K562 (cell line): Measurements from ENCODE around the gene GALNT7. TPM values are rescaled to one million over a fixed set of nuclear protein-coding genes. Genes with fewer than 3 reads are reported as not detected.

Experiments
- CREB1 ChIP-seq, 2 experiments: sonication (generic) in 1 of 2; formaldehyde crosslinking in 1 of 2; IDR thresholded peaks; 2 replicates each; pipeline versions ENCODE4 v1.6.1 to v1.8.0; 2012 to 2022; ENCODE audit warnings: inconsistent platforms in 1 of 2, mild to moderate bottlenecking in 1 of 2, missing genetic modification reagents in 1 of 2, moderate library complexity in 1 of 2
- ELF1 ChIP-seq: fragments of 200-800 bp; sonication (Bioruptor generic); IDR thresholded peaks from 2 replicates; pipeline ENCODE4 v1.6.1; 2016; ENCODE audit warnings: missing genetic modification characterization, missing compliant biosample characterization
- HMGN3 ChIP-seq: IDR thresholded peaks from 2 replicates; pipeline ENCODE4 v1.6.1; 2011; ENCODE audit warnings: borderline replicate concordance, low read depth, mild to moderate bottlenecking, mixed read lengths, low read length; ENCODE audit not compliant: insufficient read length; ENCODE audit errors: extremely low read depth
- KAT7 ChIP-seq: sonication (generic); formaldehyde crosslinking; IDR thresholded peaks from 2 replicates; pipeline ENCODE4 v1.8.0; 2022; ENCODE audit warnings: missing genetic modification reagents, mild to moderate bottlenecking, borderline replicate concordance
- MEF2D ChIP-seq: conservative IDR thresholded peaks from 2 replicates; pipeline ENCODE4 v1.6.1; 2016; ENCODE audit warnings: low read depth, missing genetic modification characterization, missing compliant biosample characterization
- NFIX ChIP-seq: fragments of 250-450 bp; sonication (Bioruptor Pico); IDR thresholded peaks from 2 replicates; pipeline ENCODE4 v1.4.0; 2020; ENCODE audit warnings: low read depth, mild to moderate bottlenecking, moderate library complexity
- NFRKB ChIP-seq: fragments of 450-650 bp; IDR thresholded peaks from 2 replicates; pipeline ENCODE4 v1.6.1; 2016; ENCODE audit warnings: low read depth
- PHB2 ChIP-seq: fragments of 450-650 bp; IDR thresholded peaks from 2 replicates; pipeline ENCODE4 v1.6.1; 2017; ENCODE audit warnings: low read depth
- TSC22D4 ChIP-seq: fragments of 450-650 bp; IDR thresholded peaks from 2 replicates; pipeline ENCODE4 v1.6.1; 2016; ENCODE audit warnings: missing genetic modification characterization, missing biosample characterization, control low read depth
- XRCC3 ChIP-seq: fragments of 450-650 bp; IDR thresholded peaks from 2 replicates; pipeline ENCODE4 v1.6.1; 2017; ENCODE audit warnings: mild to moderate bottlenecking, moderate library complexity
- ZNF431 ChIP-seq: sonication (generic); formaldehyde crosslinking; IDR thresholded peaks from 2 replicates; pipeline ENCODE4 v1.8.0; 2022; ENCODE audit warnings: mild to moderate bottlenecking, missing genetic modification reagents
- polyA plus RNA-seq, 8 experiments: library from polyadenylated mRNA; depleted of rRNA in 4 of 8; stranded (reverse) in 5 of 8; unstranded in 3 of 8; fragments of >200 nt; fragmentation: Nextera tagmentation in 2 of 8; fragmentation: Illumina TruSeq in 1 of 8; extraction: Ambion mirVana in 2 of 8; extraction: Trizol in 1 of 8; gene quantifications; 2 replicates each; pipeline versions ENCODE4 v1.2.1 to v1.2.3, GENCODE V29; 2011 to 2014; ENCODE audit warnings: inconsistent platforms in 1 of 8, missing spikeins in 1 of 8
- total RNA-seq, 7 experiments: library from RNA; depleted of rRNA in 6 of 7; stranded (reverse); fragments of >200 nt in 6 of 7; fragmentation: Illumina TruSeq in 2 of 7; extraction: Trizol in 2 of 7; gene quantifications; 2 replicates each; pipeline versions ENCODE4 v1.2.1 to v1.2.3, GENCODE V29; 2011 to 2021; ENCODE audit warnings: low replicate concordance in 1 of 7
- TF ChIP-seq, protein P1 (sequence below): fragments of 250-450 bp; sonication (Bioruptor Pico); IDR thresholded peaks from 2 replicates; pipeline ENCODE4 v1.5.0; 2021; ENCODE audit warnings: mild to moderate bottlenecking, moderate library complexity
- TF ChIP-seq, protein P2 (sequence below): sonication (generic); formaldehyde crosslinking; IDR thresholded peaks from 2 replicates; pipeline ENCODE4 v1.8.0; 2022; ENCODE audit warnings: missing genetic modification reagents, mild to moderate bottlenecking, borderline replicate concordance
- TF ChIP-seq, protein P3 (sequence below), 2 experiments: IDR thresholded peaks in 1 of 2; conservative IDR thresholded peaks in 1 of 2; 2 replicates each; pipeline ENCODE4 v1.6.1; 2016; ENCODE audit warnings: low read depth in 2 of 2, mild to moderate bottlenecking in 1 of 2, missing compliant biosample characterization in 1 of 2, missing genetic modification characterization in 1 of 2, moderate library complexity in 1 of 2
- TF ChIP-seq, protein P4 (sequence below), 2 experiments: fragments of 450-650 bp; IDR thresholded peaks; 2 replicates each; pipeline ENCODE4 v1.6.1; 2016

GALNT7 gene
- total and polyA plus RNA-seq, 9 of the 15 experiments (the other 6 are each of a cell fraction or from before 2014, with no cell fraction given): 16.7 to 38.7 (median 31.1) TPM

DNA sequence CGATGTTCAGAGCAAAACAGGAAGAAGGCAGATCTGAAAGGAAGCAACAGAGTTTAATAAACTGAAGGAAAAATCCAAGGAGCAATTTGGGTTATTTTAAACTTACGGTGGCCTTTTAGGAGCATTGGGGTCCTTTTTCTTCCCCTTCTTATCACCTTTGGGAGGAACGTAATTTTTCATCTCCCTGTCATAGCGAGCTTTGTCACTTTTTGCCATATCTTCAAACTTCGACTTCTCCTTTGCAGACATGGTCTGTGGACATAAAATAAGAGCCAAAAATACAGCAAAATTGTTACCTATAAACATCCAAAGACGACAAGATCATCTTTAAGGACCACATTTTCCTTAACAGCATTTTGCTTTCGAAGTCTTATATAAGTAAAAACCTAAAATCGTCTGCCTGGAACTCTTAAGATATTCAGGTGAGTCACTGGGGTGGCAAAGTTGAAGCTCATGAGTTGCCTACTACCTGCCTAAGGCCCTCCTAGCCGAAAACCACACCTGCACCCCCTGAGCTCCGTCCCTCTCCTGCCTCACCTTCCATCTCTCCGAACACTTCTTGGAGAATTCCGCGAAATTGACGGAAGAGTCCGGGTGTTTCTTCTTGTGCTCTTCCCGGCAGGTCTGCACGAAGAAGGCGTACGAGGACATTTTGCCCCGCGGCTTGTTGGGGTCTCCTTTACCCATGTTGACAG is 164.5 kb downstream of the GALNT7 start (continued):
- TF ChIP-seq MEF2D (tag): no peak
- TF ChIP-seq, protein P1, sequence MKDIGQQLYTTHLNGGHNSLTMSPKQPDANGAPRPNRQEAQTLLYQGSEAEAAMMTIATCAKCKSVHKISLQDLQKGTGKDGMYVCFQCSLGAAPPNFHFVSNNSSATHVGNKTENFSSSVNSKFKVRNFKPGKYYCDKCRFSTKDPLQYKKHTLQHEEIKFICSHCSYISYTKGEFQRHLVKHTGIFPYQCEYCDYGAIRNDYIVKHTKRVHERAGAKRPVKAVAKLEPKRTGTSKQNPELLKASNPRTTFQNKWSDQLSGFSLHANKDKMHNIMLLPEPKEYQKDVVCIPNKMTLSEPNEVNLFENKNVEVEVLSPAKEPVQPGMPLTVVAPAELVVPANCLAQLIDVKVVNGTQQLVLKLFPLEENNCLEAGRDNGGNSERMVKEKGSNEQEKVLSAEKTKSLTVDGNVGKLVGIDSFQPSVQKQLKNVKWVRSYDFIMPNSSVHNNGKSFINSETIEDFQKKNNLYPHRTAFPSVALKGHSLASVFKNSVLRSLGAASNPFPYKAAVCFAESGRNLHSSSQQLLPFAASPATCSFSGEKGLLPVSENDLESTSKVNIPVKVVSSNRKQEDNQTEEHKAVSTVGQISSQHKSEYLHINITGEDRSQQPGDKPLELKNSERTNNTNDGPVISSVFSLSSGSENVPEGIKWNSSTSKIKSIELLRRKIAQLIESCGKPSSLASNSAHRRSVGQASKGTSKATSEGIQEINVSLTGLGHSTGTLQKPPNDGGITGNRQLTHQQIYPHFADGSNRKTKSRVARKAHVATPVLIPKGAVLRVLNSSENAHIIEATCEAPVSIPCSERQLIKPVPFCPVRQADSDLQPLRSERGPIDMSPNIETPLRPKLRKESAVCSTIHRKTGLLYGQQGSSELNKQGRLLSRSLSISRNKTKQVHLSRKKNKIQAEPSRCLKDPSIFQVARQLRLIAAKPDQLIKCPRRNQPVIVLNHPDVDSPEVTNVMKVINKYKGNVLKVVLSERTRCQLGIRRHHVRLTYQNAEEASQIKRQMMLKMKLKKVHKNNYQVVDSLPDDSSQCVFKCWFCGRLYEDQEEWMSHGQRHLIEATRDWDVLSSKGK (CRISPR knock-in tag): no peak
- no peak for TF ChIP-seq TSC22D4 (tag)
- TF ChIP-seq, protein P2, sequence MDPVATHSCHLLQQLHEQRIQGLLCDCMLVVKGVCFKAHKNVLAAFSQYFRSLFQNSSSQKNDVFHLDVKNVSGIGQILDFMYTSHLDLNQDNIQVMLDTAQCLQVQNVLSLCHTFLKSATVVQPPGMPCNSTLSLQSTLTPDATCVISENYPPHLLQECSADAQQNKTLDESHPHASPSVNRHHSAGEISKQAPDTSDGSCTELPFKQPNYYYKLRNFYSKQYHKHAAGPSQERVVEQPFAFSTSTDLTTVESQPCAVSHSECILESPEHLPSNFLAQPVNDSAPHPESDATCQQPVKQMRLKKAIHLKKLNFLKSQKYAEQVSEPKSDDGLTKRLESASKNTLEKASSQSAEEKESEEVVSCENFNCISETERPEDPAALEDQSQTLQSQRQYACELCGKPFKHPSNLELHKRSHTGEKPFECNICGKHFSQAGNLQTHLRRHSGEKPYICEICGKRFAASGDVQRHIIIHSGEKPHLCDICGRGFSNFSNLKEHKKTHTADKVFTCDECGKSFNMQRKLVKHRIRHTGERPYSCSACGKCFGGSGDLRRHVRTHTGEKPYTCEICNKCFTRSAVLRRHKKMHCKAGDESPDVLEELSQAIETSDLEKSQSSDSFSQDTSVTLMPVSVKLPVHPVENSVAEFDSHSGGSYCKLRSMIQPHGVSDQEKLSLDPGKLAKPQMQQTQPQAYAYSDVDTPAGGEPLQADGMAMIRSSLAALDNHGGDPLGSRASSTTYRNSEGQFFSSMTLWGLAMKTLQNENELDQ: no peak
- no peak for TF ChIP-seq NFIX (CRISPR knock-in tag)
- TF ChIP-seq NFRKB: 0 out of 2 replicates have a peak, but pooled peaks have one; percentile 27
- no peak for TF ChIP-seq HMGN3
- no peak for TF ChIP-seq PHB2
- TF ChIP-seq KAT7: peak; percentile 34; the same call in 1 of the 2 replicates
- no peak for TF ChIP-seq CREB1 (IDR thresholded peaks at IDR 0.05)
- TF ChIP-seq CREB1 (CRISPR knock-in tag; IDR thresholded peaks at IDR 0.05): no peak
- TF ChIP-seq, protein P3, sequence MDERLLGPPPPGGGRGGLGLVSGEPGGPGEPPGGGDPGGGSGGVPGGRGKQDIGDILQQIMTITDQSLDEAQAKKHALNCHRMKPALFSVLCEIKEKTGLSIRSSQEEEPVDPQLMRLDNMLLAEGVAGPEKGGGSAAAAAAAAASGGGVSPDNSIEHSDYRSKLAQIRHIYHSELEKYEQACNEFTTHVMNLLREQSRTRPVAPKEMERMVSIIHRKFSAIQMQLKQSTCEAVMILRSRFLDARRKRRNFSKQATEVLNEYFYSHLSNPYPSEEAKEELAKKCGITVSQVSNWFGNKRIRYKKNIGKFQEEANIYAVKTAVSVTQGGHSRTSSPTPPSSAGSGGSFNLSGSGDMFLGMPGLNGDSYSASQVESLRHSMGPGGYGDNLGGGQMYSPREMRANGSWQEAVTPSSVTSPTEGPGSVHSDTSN (CRISPR knock-in tag; IDR thresholded peaks at IDR 0.05; ENCODE audit: low read depth): no peak
- TF ChIP-seq, protein P3 (tag; conservative IDR thresholded peaks at IDR 0.05; ENCODE audit: low read depth): 0 out of 2 replicates have a peak, but pooled peaks have one; percentile 23
- TF ChIP-seq XRCC3: no peak
- TF ChIP-seq, protein P4, sequence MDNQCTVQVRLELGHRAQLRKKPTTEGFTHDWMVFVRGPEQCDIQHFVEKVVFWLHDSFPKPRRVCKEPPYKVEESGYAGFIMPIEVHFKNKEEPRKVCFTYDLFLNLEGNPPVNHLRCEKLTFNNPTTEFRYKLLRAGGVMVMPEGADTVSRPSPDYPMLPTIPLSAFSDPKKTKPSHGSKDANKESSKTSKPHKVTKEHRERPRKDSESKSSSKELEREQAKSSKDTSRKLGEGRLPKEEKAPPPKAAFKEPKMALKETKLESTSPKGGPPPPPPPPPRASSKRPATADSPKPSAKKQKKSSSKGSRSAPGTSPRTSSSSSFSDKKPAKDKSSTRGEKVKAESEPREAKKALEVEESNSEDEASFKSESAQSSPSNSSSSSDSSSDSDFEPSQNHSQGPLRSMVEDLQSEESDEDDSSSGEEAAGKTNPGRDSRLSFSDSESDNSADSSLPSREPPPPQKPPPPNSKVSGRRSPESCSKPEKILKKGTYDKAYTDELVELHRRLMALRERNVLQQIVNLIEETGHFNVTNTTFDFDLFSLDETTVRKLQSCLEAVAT (IDR thresholded peaks at IDR 0.05): peak; percentile 25 to 38; a peak in 2 of 4 replicates
- no peak for TF ChIP-seq ZNF431 (CRISPR knock-in tag)
- TF ChIP-seq ELF1 (tag): 0 out of 2 replicates have a peak, but pooled peaks have one; percentile 30
